Upper lobe of right lung (tissue), 1 donor: ENCODE results near the gene LRRC8B. TPM values are rescaled to one million over a fixed set of nuclear protein-coding genes. Genes with fewer than 3 reads are reported as not detected.
"Not testable (repeated sequence)": the region's sequence is repeated elsewhere in the genome, so short reads cannot be mapped to it uniquely, and the experiment has no call there.

ENCODE experiments used
- ATAC-seq: fragments of 200-7000 bp; cut with Tn5 transposase; one replicate; pipeline ENCODE4 v1.9.1; 2020; ENCODE audit warnings: mild to moderate bottlenecking, moderate library complexity
- DNase-seq: peaks from one replicate; pipeline ENCODE4 v3.0.0-alpha.2; 2020
- H3K27ac ChIP-seq: fragments of 200-600 bp; one replicate; pipeline ENCODE4 v1.8.0; 2022
- H3K27me3 ChIP-seq: fragments of 200-600 bp; one replicate; pipeline ENCODE4 v1.8.0; 2022; ENCODE audit warnings: mild to moderate bottlenecking
- H3K36me3 ChIP-seq: fragments of 200-600 bp; one replicate; pipeline ENCODE4 v1.8.0; 2022
- H3K4me1 ChIP-seq: fragments of 200-600 bp; one replicate; pipeline ENCODE4 v1.8.0; 2022
- H3K4me3 ChIP-seq: fragments of 200-600 bp; one replicate; pipeline ENCODE4 v1.8.0; 2022; ENCODE audit warnings: mild to moderate bottlenecking
- H3K9me3 ChIP-seq: fragments of 200-600 bp; one replicate; pipeline ENCODE4 v1.8.0; 2022
- intact Hi-C: fragments of 100-400 bp; cut with DNase I; formaldehyde crosslinking; loops from one replicate; pipeline ENCODE4 v1.11.0; 2022
- total RNA-seq: library from RNA; stranded (reverse); fragmentation: NEBNext Ultra II Directional; extraction: Animal tissue kit (Norgen Biotek cat#: 25700); gene quantifications from one replicate; pipeline ENCODE4 v1.2.1, GENCODE V29; 2021
- TF ChIP-seq, protein P1 (sequence below): fragments of 200-600 bp; IDR thresholded peaks from one replicate; pipeline ENCODE4 v1.8.0; 2022; ENCODE audit warnings: antibody characterized with exemption
- donor health status: DM: no; HTN: yes; CAD: no; lungs with severe emphysema.

LRRC8B gene
- total RNA-seq, 1 donor from 2014 or later, result 22.3 TPM

DNA sequence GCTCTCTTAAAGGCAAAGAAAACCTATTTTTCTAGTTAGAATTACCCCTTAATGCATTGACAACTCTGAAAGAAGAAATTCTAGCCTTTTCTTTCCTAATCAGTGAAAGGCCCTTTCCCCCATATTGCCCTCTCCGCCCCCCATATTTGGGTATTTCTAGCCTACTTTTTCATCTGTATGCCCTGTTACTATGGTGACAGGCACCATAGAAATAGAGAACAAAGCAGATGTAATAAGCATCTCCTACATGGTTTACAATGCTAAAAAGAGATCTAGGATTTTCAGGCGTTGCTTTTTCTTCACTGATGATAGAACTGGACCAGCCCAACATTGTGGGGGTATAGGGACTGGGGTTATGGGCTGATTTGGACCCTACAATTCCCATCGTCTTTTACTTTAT, 14.5 kb downstream of the LRRC8B start:
- H3K36me3 ChIP-seq, result no peaks in the 10 kb centered on the region
- ATAC-seq, result no peak
- no peak overlapping the region for H3K4me3 ChIP-seq
- TF ChIP-seq, protein P1, sequence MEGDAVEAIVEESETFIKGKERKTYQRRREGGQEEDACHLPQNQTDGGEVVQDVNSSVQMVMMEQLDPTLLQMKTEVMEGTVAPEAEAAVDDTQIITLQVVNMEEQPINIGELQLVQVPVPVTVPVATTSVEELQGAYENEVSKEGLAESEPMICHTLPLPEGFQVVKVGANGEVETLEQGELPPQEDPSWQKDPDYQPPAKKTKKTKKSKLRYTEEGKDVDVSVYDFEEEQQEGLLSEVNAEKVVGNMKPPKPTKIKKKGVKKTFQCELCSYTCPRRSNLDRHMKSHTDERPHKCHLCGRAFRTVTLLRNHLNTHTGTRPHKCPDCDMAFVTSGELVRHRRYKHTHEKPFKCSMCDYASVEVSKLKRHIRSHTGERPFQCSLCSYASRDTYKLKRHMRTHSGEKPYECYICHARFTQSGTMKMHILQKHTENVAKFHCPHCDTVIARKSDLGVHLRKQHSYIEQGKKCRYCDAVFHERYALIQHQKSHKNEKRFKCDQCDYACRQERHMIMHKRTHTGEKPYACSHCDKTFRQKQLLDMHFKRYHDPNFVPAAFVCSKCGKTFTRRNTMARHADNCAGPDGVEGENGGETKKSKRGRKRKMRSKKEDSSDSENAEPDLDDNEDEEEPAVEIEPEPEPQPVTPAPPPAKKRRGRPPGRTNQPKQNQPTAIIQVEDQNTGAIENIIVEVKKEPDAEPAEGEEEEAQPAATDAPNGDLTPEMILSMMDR, result no peak
- no peak for DNase-seq
- no peak overlapping the region for H3K27ac ChIP-seq
- H3K27me3 ChIP-seq, result no peaks in the 10 kb centered on the region
- peaks cover 12% of the 10 kb centered on the region for H3K4me1 ChIP-seq
- H3K9me3 ChIP-seq, result no peaks in the 10 kb centered on the region
- intact Hi-C loops, result no loop called here

DNA sequence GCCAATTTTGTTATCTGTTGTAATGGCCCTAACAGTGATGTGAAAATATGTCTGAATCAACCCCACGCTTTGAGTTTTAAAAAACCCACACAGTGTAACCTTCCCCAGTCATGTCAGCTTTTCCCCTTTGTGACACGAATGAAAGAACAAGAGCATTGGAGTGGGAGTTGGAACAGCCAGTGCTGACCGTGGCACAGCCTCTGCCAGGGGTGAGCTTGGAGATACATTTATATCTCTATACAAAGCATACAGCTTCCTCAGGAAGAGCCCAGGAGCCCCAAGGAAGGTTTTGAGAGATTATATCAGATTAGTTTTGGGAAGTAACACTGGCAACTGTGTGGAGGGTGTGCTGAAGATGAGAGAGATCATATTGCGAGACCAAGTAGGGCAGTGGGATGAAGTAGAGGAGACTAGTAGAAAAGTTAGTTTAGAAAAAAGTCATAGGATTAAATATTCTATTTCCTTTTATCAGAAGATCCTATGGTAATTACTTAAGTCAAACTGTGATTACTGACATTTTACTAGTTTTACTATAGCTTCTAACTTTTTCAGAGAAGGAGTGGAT, 15.9 kb downstream of the LRRC8B start:
- Histone ChIP-seq H3K4me3 (no peak overlapping the region), H3K4me1 (peaks cover 22% of the 10 kb centered on the region), H3K27me3 (no peaks in the 10 kb centered on the region), H3K27ac (no peak overlapping the region), H3K36me3 (no peaks in the 10 kb centered on the region), H3K9me3 (no peaks in the 10 kb centered on the region)
- ATAC-seq (peak; percentile 50), DNase-seq (no peak)
- intact Hi-C loops, result no loop called here
- TF ChIP-seq, protein P1, result no peak

DNA sequence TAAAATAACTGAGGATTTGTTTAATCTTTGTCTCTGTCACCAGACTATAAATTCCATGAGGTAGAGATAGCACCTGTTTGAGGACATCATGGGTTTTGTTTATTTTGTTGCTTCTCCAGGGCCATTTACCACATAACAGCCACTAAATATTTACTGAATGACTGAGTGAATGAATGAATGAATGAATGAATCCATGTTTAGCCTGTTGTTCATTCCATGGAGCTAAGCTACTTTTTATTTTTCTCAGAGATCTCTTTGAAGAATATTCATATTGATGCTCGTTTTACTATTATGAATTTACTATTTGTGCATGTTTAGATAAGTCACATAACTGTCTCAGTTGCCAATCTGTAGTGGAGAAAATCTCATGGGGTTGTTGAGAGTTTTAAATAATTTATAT, 17.7 kb downstream of the LRRC8B start:
- Histone ChIP-seq H3K9me3 (no peaks in the 10 kb centered on the region), H3K27ac (no peak overlapping the region), H3K4me3 (no peak overlapping the region), H3K27me3 (no peaks in the 10 kb centered on the region), H3K4me1 (peaks cover 38% of the 10 kb centered on the region), H3K36me3 (no peaks in the 10 kb centered on the region)
- DNase-seq (no peak), ATAC-seq (no peak)
- TF ChIP-seq, protein P1, result no peak
- intact Hi-C loops, result no loop called here

DNA sequence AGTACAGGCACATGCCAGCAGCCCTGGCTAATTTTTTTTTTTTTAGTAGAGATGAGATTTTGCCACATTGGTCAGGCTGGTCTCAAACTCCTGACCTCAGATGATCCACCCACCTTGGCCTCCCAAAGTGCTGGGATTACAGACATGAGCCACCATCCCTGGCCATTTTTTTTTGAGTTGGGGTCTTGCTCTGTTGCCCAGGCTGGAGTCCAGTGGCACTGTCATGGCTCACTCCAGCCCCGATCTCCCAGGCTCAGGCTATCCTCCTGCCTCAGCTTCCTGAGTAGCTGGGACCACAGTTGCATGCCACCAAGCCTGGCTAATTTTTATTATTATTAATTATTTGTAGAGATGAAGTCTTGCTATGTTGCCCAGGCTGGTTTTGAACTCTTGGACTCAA, 19.0 kb downstream of the LRRC8B start:
- intact Hi-C loops, result not testable (repeated sequence)

DNA sequence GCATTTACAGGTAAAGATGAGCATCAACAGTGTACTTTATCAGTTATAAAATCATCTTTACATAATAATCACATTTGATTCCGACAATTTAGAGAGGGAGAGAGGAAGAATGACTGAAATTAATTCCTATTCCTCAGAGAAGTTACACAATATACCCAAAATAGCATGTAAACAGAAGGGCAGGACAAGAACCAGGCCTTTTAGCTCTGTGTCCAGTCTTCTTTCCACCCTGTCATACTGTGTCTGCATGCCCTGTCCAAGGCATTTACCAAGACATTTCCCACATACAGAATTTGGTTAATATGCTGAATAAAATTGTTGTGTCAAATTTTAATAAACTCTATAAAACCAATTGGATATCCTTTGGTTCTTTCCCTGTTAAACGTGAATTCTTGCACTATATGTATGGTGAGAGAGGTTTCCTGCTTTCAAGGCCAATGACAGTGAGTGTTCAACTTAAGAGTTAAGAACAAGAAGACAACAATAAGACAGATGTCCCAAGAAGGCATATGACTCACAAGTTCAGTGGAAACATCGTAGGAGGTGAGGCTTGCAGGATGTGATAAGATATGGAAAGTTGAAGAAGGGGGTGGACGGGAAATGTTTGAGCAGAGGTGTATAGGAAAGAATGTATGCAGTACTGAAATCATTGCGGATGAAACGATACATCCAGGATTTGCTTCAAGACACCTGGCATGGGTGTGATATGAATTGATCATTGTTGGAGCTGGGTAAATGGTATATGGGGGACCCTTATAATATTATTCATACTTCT, 20.8 kb downstream of the LRRC8B start:
- TF ChIP-seq, protein P1, result no peak
- Histone ChIP-seq H3K4me1 (peaks cover 28% of the 10 kb centered on the region), H3K36me3 (no peaks in the 10 kb centered on the region), H3K4me3 (no peak overlapping the region), H3K27me3 (no peaks in the 10 kb centered on the region), H3K27ac (peak overlapping the region; percentile 14), H3K9me3 (no peaks in the 10 kb centered on the region)
- ATAC-seq (peak; percentile 49), DNase-seq (no peak)
- intact Hi-C loops, result no loop called here

More for the DNA sequence above, 19.0 kb downstream of the LRRC8B start:
- not testable (repeated sequence) for H3K27ac ChIP-seq, H3K36me3 ChIP-seq, ATAC-seq, H3K9me3 ChIP-seq, H3K4me3 ChIP-seq, DNase-seq, H3K27me3 ChIP-seq
- H3K4me1 ChIP-seq, result peaks cover 31% of the 10 kb centered on the region

DNA sequence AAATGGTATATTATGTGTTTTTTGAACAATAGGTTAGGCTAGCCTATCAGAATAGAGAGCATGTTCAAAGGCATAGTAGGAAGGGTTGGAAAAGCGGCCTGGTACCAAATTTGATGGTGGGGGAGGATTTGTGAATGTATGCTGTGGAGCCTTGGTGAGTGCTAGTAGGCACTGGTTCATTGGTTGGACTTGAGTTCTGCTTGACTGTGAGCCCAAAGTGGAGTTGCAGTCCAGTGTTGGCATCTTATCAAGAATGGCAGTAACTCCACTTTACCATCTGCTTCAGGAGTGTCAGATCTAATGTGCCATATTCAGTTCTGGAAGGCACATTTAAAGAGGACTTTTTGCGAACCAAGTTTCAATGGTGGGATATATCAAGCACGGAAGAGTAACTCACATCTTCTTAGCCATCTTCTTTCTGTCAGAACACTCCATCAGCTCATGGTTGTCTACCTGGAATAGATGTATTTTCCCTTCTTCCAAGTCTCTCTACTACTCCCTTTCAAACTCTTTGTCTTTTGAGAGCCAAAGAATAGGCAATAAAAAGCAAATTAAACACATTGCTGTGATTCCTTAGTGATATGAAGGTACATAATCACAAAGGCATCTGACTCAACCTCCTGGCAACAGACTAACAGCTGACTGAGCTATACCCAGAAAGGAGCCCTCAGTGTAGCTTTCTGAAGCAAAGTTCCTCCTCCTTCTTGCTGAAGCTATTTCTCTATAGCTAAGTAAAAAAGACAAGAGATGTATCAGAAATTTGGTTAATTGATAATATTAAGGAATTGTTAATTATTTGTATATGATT, 21.7 kb downstream of the LRRC8B start:
- TF ChIP-seq, protein P1, result no peak
- Histone ChIP-seq H3K9me3 (no peaks in the 10 kb centered on the region), H3K36me3 (no peaks in the 10 kb centered on the region), H3K27me3 (no peaks in the 10 kb centered on the region), H3K4me3 (no peak overlapping the region), H3K27ac (no peak overlapping the region), H3K4me1 (peaks cover 28% of the 10 kb centered on the region)
- intact Hi-C loops, result no loop called here
- DNase-seq (no peak), ATAC-seq (no peak)
